GM23338 (cell line): ENCODE measurements around the gene SORCS3. TPM values are rescaled to one million over a fixed set of nuclear protein-coding genes. Genes with fewer than 3 reads are reported as not detected.

ENCODE experiments used
- ATAC-seq: fragments of 200-7000 bp; cut with Tn5 transposase; 3 replicates; pipeline ENCODE4 v1.9.1; 2020
- DNase-seq: peaks from one replicate; pipeline ENCODE4 v3.0.0-alpha.2; 2015; ENCODE audit warnings: low spot score
- H2AFZ ChIP-seq: fragments of 200-600 bp; sonication (generic); 2 replicates; pipeline ENCODE4 v1.8.0; 2016; ENCODE audit warnings: antibody characterized with exemption, mild to moderate bottlenecking, moderate library complexity
- H3F3A ChIP-seq: fragments of 200-600 bp; sonication (generic); replicated peaks from 2 replicates; pipeline ENCODE4 v1.8.0; 2017; ENCODE audit warnings: antibody characterized with exemption, mixed run types, low read depth
- H3K27ac ChIP-seq: fragments of 200-600 bp; sonication (generic); 2 replicates; pipeline ENCODE4 v1.6.1; 2016; ENCODE audit warnings: low read depth
- H3K27me3 ChIP-seq: fragments of 200-600 bp; sonication (generic); 2 replicates; pipeline ENCODE4 v1.8.0; 2016; ENCODE audit warnings: mild to moderate bottlenecking, mixed run types, moderate library complexity; ENCODE audit not compliant: insufficient read depth
- H3K36me3 ChIP-seq: fragments of 200-600 bp; sonication (generic); 2 replicates; pipeline ENCODE4 v1.8.0; 2016; ENCODE audit warnings: mild to moderate bottlenecking; ENCODE audit not compliant: insufficient read depth
- H3K4me1 ChIP-seq: fragments of 200-600 bp; sonication (generic); 2 replicates; pipeline ENCODE4 v1.8.0; 2016; ENCODE audit warnings: mild to moderate bottlenecking, moderate library complexity; ENCODE audit not compliant: insufficient read depth
- H3K4me2 ChIP-seq: fragments of 200-600 bp; sonication (generic); 2 replicates; pipeline ENCODE4 v1.7.1; 2017; ENCODE audit warnings: mixed run types
- H3K4me3 ChIP-seq: fragments of 200-600 bp; sonication (generic); 2 replicates; pipeline ENCODE4 v1.6.1; 2016; ENCODE audit warnings: mixed run types
- H3K79me2 ChIP-seq: fragments of 200-600 bp; sonication (generic); replicated peaks from 2 replicates; pipeline ENCODE4 v1.8.0; 2017; ENCODE audit warnings: mild to moderate bottlenecking; ENCODE audit not compliant: insufficient read depth
- H3K9me2 ChIP-seq: fragments of 200-600 bp; sonication (generic); 2 replicates; pipeline ENCODE4 v1.8.0; 2017; ENCODE audit not compliant: insufficient read depth
- H4K20me1 ChIP-seq: fragments of 200-600 bp; sonication (generic); replicated peaks from 2 replicates; pipeline ENCODE4 v1.8.0; 2017; ENCODE audit warnings: mild to moderate bottlenecking; ENCODE audit not compliant: insufficient read depth
- H3K27ac Mint-ChIP-seq: 2 replicates; pipeline ENCODE4 v1.8.0; 2020; ENCODE audit warnings: inconsistent platforms, mild to moderate bottlenecking, moderate library complexity, mixed read lengths
- H3K27me3 Mint-ChIP-seq: 3 replicates; pipeline ENCODE4 v1.8.0; 2022; ENCODE audit warnings: low read depth, mild to moderate bottlenecking, moderate library complexity, mixed read lengths, inconsistent platforms; ENCODE audit not compliant: insufficient read depth, poor library complexity
- H3K36me3 Mint-ChIP-seq: 3 replicates; pipeline ENCODE4 v1.8.0; 2021; ENCODE audit warnings: low read depth, mild to moderate bottlenecking, inconsistent platforms, moderate library complexity, mixed read lengths
- H3K4me1 Mint-ChIP-seq: 3 replicates; pipeline ENCODE4 v1.8.0; 2020; ENCODE audit warnings: mild to moderate bottlenecking, inconsistent platforms, mixed read lengths
- H3K4me3 Mint-ChIP-seq: 3 replicates; pipeline ENCODE4 v1.8.0; 2021; ENCODE audit warnings: moderate library complexity, mild to moderate bottlenecking, inconsistent platforms, mixed read lengths
- H3K9me3 Mint-ChIP-seq: 3 replicates; pipeline ENCODE4 v1.8.0; 2020; ENCODE audit warnings: moderate library complexity, mild to moderate bottlenecking, inconsistent platforms, mixed read lengths
- CREB1 ChIP-seq: fragments of 250-450 bp; sonication (Bioruptor Pico); IDR thresholded peaks from 2 replicates; pipeline ENCODE4 v1.5.0; 2020; ENCODE audit warnings: low read depth, mild to moderate bottlenecking, moderate library complexity
- EZH2 ChIP-seq: fragments of 200-600 bp; sonication (generic); IDR thresholded peaks from one replicate; pipeline ENCODE4 v1.8.0; 2017; ENCODE audit warnings: antibody characterized with exemption, mild to moderate bottlenecking, low read depth; ENCODE audit not compliant: unreplicated experiment
- EZH2phosphoT487 ChIP-seq: fragments of 200-600 bp; sonication (generic); IDR thresholded peaks from one replicate; pipeline ENCODE4 v1.8.1; 2018; ENCODE audit warnings: antibody characterized with exemption; ENCODE audit not compliant: unreplicated experiment
- JUNB ChIP-seq: IDR thresholded peaks from one replicate; pipeline ENCODE4 v1.6.1; 2016; ENCODE audit warnings: antibody characterized with exemption; ENCODE audit not compliant: unreplicated experiment
- NANOG ChIP-seq: IDR thresholded peaks from 2 replicates; pipeline ENCODE4 v1.6.1; 2016; ENCODE audit warnings: antibody characterized with exemption, borderline replicate concordance
- POLR2AphosphoS5 ChIP-seq: IDR thresholded peaks from 2 replicates; pipeline ENCODE4 v1.6.1; 2016; ENCODE audit warnings: antibody characterized with exemption, low read depth
- REST ChIP-seq: IDR thresholded peaks from one replicate; pipeline ENCODE4 v1.6.1; 2018; ENCODE audit warnings: antibody characterized with exemption; ENCODE audit not compliant: unreplicated experiment
- STAT1 ChIP-seq: IDR thresholded peaks from one replicate; pipeline ENCODE4 v1.6.1; 2016; ENCODE audit warnings: antibody characterized with exemption; ENCODE audit not compliant: unreplicated experiment
- ZNF114 ChIP-seq: fragments of 250-450 bp; sonication (Bioruptor Pico); IDR thresholded peaks from 2 replicates; pipeline ENCODE4 v1.5.0; 2020; ENCODE audit warnings: mild to moderate bottlenecking, moderate library complexity
- ZNF331 ChIP-seq: fragments of 250-450 bp; sonication (Bioruptor Pico); IDR thresholded peaks from 2 replicates; pipeline ENCODE4 v1.5.0; 2020; ENCODE audit warnings: low read depth, mild to moderate bottlenecking, moderate library complexity
- polyA plus RNA-seq: library from polyadenylated mRNA; unstranded; fragments of >200 nt; fragmentation: Nextera tagmentation; extraction: Ambion mirVana; gene quantifications from 2 replicates; pipeline ENCODE4 v1.2.1, GENCODE V29; 2016
- total RNA-seq: library from RNA; depleted of rRNA; stranded (reverse); fragments of >200 nt; shearing (Covaris generic); gene quantifications from 2 replicates; pipeline ENCODE4 v1.2.3, GENCODE V29; 2014
- TF ChIP-seq, protein P1 (sequence below): IDR thresholded peaks from 2 replicates; pipeline ENCODE4 v1.6.1; 2016; ENCODE audit warnings: antibody characterized with exemption
- TF ChIP-seq, protein P2 (sequence below), 2 experiments: fragments of 200-600 bp in 1 of 2; sonication (generic) in 1 of 2; conservative IDR thresholded peaks; 2 replicates each; pipeline versions ENCODE4 v1.5.1 to v1.6.1; 2016 to 2017; ENCODE audit warnings: antibody characterized with exemption in 2 of 2, low read depth in 2 of 2, mild to moderate bottlenecking in 2 of 2, moderate library complexity in 1 of 2
- TF ChIP-seq, protein P3 (sequence below): fragments of 250-450 bp; sonication (Bioruptor Pico); IDR thresholded peaks from 2 replicates; pipeline ENCODE4 v1.5.0; 2020; ENCODE audit warnings: mild to moderate bottlenecking, moderate library complexity

Gene SORCS3
- total and polyA plus RNA-seq, 2 experiments from 2014 or later = 0.37 to 1.4 TPM

DNA sequence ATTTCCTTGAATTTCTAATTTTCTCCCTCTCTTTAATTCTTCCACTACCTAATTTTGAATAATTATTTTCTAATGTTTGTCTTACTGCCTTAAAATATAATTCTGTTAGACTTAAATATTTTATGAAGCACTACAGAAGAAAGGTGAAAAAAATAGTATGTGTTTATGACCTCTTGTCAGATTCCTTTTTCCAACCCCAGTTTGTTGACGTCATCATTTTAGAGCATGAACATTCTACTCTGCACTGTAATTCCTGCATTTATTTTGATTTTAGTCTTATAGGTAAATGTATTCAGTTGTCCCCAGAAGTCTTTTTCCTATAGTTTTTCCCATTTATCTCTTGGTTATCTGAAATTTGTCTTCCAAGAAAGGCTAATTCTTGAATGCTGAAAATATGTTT lies 468.1 kb downstream of the SORCS3 start:
- H3K27me3 ChIP-seq = no peaks in the 10 kb centered on the region
- H3K27me3 Mint-ChIP-seq = no peaks in the 10 kb centered on the region
- H4K20me1 ChIP-seq = no peaks in the 10 kb centered on the region
- no peak overlapping the region for H3K27ac ChIP-seq
- H3K4me1 Mint-ChIP-seq = peaks cover 20% of the 10 kb centered on the region; the same call in 2 of the 3 replicates
- H3K4me1 ChIP-seq = peaks cover 47% of the 10 kb centered on the region
- TF ChIP-seq, protein P1, sequence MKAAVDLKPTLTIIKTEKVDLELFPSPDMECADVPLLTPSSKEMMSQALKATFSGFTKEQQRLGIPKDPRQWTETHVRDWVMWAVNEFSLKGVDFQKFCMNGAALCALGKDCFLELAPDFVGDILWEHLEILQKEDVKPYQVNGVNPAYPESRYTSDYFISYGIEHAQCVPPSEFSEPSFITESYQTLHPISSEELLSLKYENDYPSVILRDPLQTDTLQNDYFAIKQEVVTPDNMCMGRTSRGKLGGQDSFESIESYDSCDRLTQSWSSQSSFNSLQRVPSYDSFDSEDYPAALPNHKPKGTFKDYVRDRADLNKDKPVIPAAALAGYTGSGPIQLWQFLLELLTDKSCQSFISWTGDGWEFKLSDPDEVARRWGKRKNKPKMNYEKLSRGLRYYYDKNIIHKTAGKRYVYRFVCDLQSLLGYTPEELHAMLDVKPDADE = no peak
- TF ChIP-seq ZNF114 (no peak), EZH2 (no peak), EZH2phosphoT487 (no peak), POLR2AphosphoS5 (no peak), JUNB (no peak), REST (no peak), STAT1 (no peak), CREB1 (CRISPR knock-in tag) (no peak), ZNF331 (no peak), NANOG (no peak)
- TF ChIP-seq, protein P2, sequence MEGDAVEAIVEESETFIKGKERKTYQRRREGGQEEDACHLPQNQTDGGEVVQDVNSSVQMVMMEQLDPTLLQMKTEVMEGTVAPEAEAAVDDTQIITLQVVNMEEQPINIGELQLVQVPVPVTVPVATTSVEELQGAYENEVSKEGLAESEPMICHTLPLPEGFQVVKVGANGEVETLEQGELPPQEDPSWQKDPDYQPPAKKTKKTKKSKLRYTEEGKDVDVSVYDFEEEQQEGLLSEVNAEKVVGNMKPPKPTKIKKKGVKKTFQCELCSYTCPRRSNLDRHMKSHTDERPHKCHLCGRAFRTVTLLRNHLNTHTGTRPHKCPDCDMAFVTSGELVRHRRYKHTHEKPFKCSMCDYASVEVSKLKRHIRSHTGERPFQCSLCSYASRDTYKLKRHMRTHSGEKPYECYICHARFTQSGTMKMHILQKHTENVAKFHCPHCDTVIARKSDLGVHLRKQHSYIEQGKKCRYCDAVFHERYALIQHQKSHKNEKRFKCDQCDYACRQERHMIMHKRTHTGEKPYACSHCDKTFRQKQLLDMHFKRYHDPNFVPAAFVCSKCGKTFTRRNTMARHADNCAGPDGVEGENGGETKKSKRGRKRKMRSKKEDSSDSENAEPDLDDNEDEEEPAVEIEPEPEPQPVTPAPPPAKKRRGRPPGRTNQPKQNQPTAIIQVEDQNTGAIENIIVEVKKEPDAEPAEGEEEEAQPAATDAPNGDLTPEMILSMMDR (conservative IDR thresholded peaks at IDR 0.05; ENCODE audit: low read depth in 2 of 2) = no peak
- TF ChIP-seq, protein P3, sequence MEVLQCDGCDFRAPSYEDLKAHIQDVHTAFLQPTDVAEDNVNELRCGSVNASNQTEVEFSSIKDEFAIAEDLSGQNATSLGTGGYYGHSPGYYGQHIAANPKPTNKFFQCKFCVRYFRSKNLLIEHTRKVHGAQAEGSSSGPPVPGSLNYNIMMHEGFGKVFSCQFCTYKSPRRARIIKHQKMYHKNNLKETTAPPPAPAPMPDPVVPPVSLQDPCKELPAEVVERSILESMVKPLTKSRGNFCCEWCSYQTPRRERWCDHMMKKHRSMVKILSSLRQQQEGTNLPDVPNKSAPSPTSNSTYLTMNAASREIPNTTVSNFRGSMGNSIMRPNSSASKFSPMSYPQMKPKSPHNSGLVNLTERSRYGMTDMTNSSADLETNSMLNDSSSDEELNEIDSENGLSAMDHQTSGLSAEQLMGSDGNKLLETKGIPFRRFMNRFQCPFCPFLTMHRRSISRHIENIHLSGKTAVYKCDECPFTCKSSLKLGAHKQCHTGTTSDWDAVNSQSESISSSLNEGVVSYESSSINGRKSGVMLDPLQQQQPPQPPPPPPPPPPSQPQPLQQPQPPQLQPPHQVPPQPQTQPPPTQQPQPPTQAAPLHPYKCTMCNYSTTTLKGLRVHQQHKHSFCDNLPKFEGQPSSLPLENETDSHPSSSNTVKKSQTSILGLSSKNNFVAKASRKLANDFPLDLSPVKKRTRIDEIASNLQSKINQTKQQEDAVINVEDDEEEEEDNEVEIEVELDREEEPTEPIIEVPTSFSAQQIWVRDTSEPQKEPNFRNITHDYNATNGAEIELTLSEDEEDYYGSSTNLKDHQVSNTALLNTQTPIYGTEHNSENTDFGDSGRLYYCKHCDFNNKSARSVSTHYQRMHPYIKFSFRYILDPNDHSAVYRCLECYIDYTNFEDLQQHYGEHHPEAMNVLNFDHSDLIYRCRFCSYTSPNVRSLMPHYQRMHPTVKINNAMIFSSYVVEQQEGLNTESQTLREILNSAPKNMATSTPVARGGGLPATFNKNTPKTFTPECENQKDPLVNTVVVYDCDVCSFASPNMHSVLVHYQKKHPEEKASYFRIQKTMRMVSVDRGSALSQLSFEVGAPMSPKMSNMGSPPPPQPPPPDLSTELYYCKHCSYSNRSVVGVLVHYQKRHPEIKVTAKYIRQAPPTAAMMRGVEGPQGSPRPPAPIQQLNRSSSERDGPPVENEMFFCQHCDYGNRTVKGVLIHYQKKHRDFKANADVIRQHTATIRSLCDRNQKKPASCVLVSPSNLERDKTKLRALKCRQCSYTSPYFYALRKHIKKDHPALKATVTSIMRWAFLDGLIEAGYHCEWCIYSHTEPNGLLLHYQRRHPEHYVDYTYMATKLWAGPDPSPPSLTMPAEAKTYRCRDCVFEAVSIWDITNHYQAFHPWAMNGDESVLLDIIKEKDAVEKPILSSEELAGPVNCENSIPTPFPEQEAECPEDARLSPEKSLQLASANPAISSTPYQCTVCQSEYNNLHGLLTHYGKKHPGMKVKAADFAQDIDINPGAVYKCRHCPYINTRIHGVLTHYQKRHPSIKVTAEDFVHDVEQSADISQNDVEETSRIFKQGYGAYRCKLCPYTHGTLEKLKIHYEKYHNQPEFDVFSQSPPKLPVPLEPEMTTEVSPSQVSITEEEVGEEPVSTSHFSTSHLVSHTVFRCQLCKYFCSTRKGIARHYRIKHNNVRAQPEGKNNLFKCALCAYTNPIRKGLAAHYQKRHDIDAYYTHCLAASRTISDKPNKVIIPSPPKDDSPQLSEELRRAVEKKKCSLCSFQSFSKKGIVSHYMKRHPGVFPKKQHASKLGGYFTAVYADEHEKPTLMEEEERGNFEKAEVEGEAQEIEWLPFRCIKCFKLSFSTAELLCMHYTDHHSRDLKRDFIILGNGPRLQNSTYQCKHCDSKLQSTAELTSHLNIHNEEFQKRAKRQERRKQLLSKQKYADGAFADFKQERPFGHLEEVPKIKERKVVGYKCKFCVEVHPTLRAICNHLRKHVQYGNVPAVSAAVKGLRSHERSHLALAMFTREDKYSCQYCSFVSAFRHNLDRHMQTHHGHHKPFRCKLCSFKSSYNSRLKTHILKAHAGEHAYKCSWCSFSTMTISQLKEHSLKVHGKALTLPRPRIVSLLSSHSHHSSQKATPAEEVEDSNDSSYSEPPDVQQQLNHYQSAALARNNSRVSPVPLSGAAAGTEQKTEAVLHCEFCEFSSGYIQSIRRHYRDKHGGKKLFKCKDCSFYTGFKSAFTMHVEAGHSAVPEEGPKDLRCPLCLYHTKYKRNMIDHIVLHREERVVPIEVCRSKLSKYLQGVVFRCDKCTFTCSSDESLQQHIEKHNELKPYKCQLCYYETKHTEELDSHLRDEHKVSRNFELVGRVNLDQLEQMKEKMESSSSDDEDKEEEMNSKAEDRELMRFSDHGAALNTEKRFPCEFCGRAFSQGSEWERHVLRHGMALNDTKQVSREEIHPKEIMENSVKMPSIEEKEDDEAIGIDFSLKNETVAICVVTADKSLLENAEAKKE (CRISPR knock-in tag) = no peak
- no peaks in the 10 kb centered on the region for H3K36me3 ChIP-seq
- peaks cover 5% of the 10 kb centered on the region; the same call in 1 of the 2 replicates for H3K9me2 ChIP-seq
- H3K9me3 Mint-ChIP-seq = peaks cover 3% of the 10 kb centered on the region; the same call in 2 of the 3 replicates
- no peak overlapping the region for H3K4me3 Mint-ChIP-seq
- H3K4me2 ChIP-seq = no peak overlapping the region
- DNase-seq = no peak
- peaks cover 4% of the 10 kb centered on the region; the same call in 2 of the 3 replicates for H3K36me3 Mint-ChIP-seq
- H3K27ac Mint-ChIP-seq = no peak overlapping the region
- H3F3A ChIP-seq = no peaks in the 10 kb centered on the region
- ATAC-seq = no peak
- no peak overlapping the region for H3K4me3 ChIP-seq
- no peaks in the 10 kb centered on the region for H3K79me2 ChIP-seq
- H2AFZ ChIP-seq = no peak overlapping the region
